CD4-positive, alpha-beta T cell treated with Interleukin-15 for 1 hour (primary cell): ENCODE results near the gene POLE2.
"Not testable (repeated sequence)": the region's sequence is repeated elsewhere in the genome, so short reads cannot be mapped to it uniquely, and the experiment has no call there.

ENCODE experiments used
- DNase-seq: peaks from one replicate; pipeline ENCODE4 v3.0.0-alpha.2; 2020

Gene POLE2

GRCh38 chr14:49657500-49657899, 30.5 kb downstream of the POLE2 start:
- DNase-seq: not testable (repeated sequence)

- DNase-seq: no peak
Measured at GRCh38 chr14:49654511-49654910, 33.5 kb downstream of the POLE2 start.

- DNase-seq: no peak
Measured at GRCh38 chr14:49653508-49653907, 34.5 kb downstream of the POLE2 start.

- DNase-seq: no peak
Measured at GRCh38 chr14:49642163-49642562, 45.9 kb downstream of the POLE2 start.

- DNase-seq: no peak
Measured at GRCh38 chr14:49641697-49642129, 46.3 kb downstream of the POLE2 start.

- no peak for DNase-seq
Measured at GRCh38 chr14:49640540-49641417, 47.2 kb downstream of the POLE2 start.

GRCh38 chr14:49637534-49638078, 50.4 kb downstream of the POLE2 start:
- DNase-seq: no peak

GRCh38 chr14:49636866-49637265, 51.1 kb downstream of the POLE2 start:
- DNase-seq: no peak

- DNase-seq: peak; percentile 74
Measured at GRCh38 chr14:49634547-49635334, 53.3 kb downstream of the POLE2 start, which contains the start of gene DNAAF2. Gene DNAAF2 (minus strand): TSS chr14:49635244. CDS start chr14:49635149, 95 bp downstream.

GRCh38 chr14:49633640-49634546, 54.1 kb downstream of the POLE2 start:
- DNase-seq: peak; percentile 95

- peak; percentile 38 for DNase-seq
Measured at GRCh38 chr14:49623941-49624839, 63.8 kb downstream of the POLE2 start.

- DNase-seq: no peak
Measured at GRCh38 chr14:49623387-49623786, 64.6 kb downstream of the POLE2 start.

GRCh38 chr14:49622022-49622607, 65.9 kb downstream of the POLE2 start:
- DNase-seq: no peak

- DNase-seq: peak; percentile 72
Measured at GRCh38 chr14:49621114-49621881, 66.7 kb downstream of the POLE2 start.

GRCh38 chr14:49620182-49621113, 67.6 kb downstream of the POLE2 start, which contains the start of the genes MGAT2 and RPL36AL:
Gene MGAT2 (plus strand): TSS chr14:49620799. CDS start chr14:49621269, 470 bp downstream.
Gene RPL36AL (minus strand): TSS chr14:49620626. CDS start chr14:49619104, 1,522 bp downstream.
- DNase-seq: peak; percentile 95

GRCh38 chr14:49619730-49620129, 68.3 kb downstream of the POLE2 start:
- no peak for DNase-seq

GRCh38 chr14:49619273-49619672, 68.7 kb downstream of the POLE2 start:
- DNase-seq: not testable (repeated sequence)

- DNase-seq: no peak
Measured at GRCh38 chr14:49617852-49618519, 70.0 kb downstream of the POLE2 start.
